Measurements from ENCODE around the gene ODAD3.

ODAD3 gene

DNA sequence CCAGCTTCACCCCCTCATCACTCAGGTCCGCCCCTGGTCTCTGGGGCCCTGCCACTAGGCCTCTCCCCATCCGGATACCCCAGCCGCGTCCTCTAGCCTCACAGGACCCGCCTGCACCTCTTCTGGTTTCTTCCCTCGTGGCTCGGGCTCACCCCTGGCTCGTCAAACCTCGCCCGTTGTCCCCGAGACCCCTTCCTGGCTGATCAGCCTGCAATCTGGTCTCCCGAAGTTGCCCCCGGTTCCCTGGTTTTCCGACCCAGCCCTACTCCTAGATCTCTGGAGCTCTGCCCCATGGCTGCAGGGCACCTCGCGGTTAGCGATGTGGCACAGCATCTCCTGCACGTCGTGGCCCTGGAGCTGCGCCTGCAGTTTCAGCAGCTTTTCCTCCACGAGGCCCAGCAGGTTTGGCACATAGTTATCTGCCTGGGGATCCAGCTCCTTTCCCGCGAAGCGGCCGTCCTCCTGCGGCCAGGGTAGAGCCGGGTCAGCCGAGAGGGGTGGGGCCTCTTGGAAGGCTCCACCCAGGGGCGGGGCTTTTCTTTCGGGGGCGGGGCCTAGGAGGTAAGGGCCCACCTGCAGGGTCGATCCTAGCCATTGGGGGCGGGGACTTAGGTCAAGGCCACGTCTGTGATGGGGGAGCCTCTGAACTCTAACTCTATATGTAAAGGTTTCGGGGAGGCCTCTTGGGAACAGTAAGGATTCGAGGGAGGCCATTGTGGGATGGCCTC lies 13.4 kb downstream of the ODAD3 start:
- peak overlapping the region; percentile 29 for H2AFZ ChIP-seq (ENCODE audit: low read depth, low read length)
- H2BK5ac ChIP-seq (ENCODE audit: low read depth, low read length, poor library complexity, severe bottlenecking), result no peak overlapping the region
- no peak overlapping the region for H4K8ac ChIP-seq (ENCODE audit: low read length)
- peaks cover 34% of the 10 kb centered on the region for H3K4me1 ChIP-seq (ENCODE audit: control insufficient read depth, insufficient read depth, low read depth, low read length)
- WGBS, result 15% methylated on average over 36 of the region's 36 CpGs
- H2AK5ac ChIP-seq (ENCODE audit: low read length, severe bottlenecking), result no peak overlapping the region
- DNase-seq, result no peak
- H3K4me3 ChIP-seq (ENCODE audit: insufficient read depth in 1 of 2, low read depth in 1 of 2, low read length in 2 of 2), result no peak overlapping the region
- peaks cover 67 to 74% of the 10 kb centered on the region in 2 experiments for H3K27me3 ChIP-seq (ENCODE audit: control insufficient read depth in 1 of 2, insufficient read depth in 1 of 2, low read length in 2 of 2)
- H2BK12ac ChIP-seq (ENCODE audit: low read length in 2 of 2), result peak overlapping the region in 1 of 2 experiments; percentile 88
- H3K9me3 ChIP-seq (ENCODE audit: control insufficient read depth, low read length), result no peaks in the 10 kb centered on the region
- peak overlapping the region in 1 of 2 experiments; percentile 25 for H3K18ac ChIP-seq (ENCODE audit: low read depth in 1 of 2, low read length in 2 of 2)
- peaks cover 0 to 2% of the 10 kb centered on the region in 2 experiments for H3K36me3 ChIP-seq (ENCODE audit: control insufficient read depth in 1 of 2, insufficient read depth in 2 of 2, low read depth in 1 of 2, low read length in 2 of 2)
- H4K91ac ChIP-seq (ENCODE audit: low read length), result no peak overlapping the region
- no peak overlapping the region for H2BK120ac ChIP-seq (ENCODE audit: low read depth, low read length)
- no peak overlapping the region for H2BK15ac ChIP-seq (ENCODE audit: low read depth, poor library complexity, severe bottlenecking)
- no peak overlapping the region for H3K4me2 ChIP-seq (ENCODE audit: low read length, poor library complexity, severe bottlenecking)
- H3K23ac ChIP-seq (ENCODE audit: low read length in 2 of 2), result no peak overlapping the region
- no peak overlapping the region for H3K9ac ChIP-seq (ENCODE audit: low read length)
- no peak overlapping the region for H3K4ac ChIP-seq (ENCODE audit: low read depth in 1 of 2, low read length in 2 of 2)
- H3K27ac ChIP-seq (ENCODE audit: low read length, poor library complexity, severe bottlenecking), result no peak overlapping the region
- H3K79me1 ChIP-seq (replicated peaks; ENCODE audit: low read length, poor library complexity, severe bottlenecking), result no peaks in the 10 kb centered on the region
- peak overlapping the region in 1 of 2 experiments; percentile 68 for H3K14ac ChIP-seq (ENCODE audit: low read length in 2 of 2)

DNA sequence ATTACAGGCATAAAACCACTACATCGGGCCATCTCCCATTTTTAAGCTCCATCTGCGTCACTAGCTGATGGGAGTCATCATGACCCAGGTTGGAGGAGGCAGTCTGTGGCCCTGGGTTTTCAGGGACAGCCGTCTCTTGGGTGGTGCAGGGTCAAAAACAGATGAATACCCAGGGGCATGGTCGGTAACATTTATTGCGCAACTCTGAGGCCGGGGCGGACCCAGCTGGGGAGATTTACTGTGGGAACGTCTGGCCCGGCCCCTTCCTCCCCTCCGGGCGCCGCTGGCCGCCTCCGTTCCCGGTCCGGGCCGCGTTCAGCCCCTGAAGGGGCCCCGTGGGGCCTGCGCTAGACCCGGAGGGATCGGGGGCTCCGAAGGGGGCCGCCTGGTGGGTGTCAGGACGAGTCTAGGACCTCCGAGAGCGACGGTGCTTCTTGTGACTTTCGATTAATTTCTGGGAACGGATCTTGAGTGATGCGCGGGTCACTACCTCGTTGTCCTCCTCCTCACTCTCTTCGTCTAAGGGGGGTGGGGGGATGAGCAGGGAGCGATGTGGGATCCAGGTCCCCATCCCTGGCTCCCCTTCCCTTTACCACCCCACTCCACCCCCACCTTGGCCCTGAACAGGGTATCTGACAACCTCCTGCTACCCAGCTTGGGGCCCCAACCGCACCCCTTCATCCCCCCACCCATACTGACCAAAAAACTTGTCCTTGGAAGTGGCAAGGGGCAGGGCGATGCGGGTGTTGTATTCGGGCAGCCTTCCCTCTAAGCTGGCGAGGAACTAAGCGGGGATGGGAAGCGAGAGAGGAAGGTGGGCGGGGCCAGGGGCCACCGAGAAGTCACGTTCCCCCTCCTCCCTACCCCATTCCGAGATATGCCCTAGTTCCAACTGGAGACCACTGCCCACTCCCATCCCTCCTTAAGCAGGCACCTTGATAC lies 14.2 kb downstream of the ODAD3 start:
- peak overlapping the region in 1 of 2 experiments; percentile 56 for H3K23ac ChIP-seq (ENCODE audit: low read length in 2 of 2)
- no peak overlapping the region for H2BK5ac ChIP-seq (ENCODE audit: low read depth, low read length, poor library complexity, severe bottlenecking)
- H3K4me1 ChIP-seq (ENCODE audit: control insufficient read depth, insufficient read depth, low read depth, low read length), result peaks cover 34% of the 10 kb centered on the region
- peaks cover 0 to 2% of the 10 kb centered on the region in 2 experiments for H3K36me3 ChIP-seq (ENCODE audit: control insufficient read depth in 1 of 2, insufficient read depth in 2 of 2, low read depth in 1 of 2, low read length in 2 of 2)
- peak overlapping the region; percentile 38 for H3K9ac ChIP-seq (ENCODE audit: low read length)
- peak overlapping the region; percentile 18 to 54 for H3K18ac ChIP-seq (ENCODE audit: low read depth in 1 of 2, low read length in 2 of 2)
- no peak overlapping the region for H2BK120ac ChIP-seq (ENCODE audit: low read depth, low read length)
- 8% methylated on average over 36 of the region's 46 CpGs for WGBS
- H3K79me1 ChIP-seq (replicated peaks; ENCODE audit: low read length, poor library complexity, severe bottlenecking), result no peaks in the 10 kb centered on the region
- peak overlapping the region; percentile 29 for H2AFZ ChIP-seq (ENCODE audit: low read depth, low read length)
- peak; percentile 61 for DNase-seq
- peak overlapping the region in 1 of 2 experiments; percentile 88 for H2BK12ac ChIP-seq (ENCODE audit: low read length in 2 of 2)
- peak overlapping the region; percentile 53 for H3K4me2 ChIP-seq (ENCODE audit: low read length, poor library complexity, severe bottlenecking)
- H3K14ac ChIP-seq (ENCODE audit: low read length in 2 of 2), result peak overlapping the region in 1 of 2 experiments; percentile 68
- no peaks in the 10 kb centered on the region for H3K9me3 ChIP-seq (ENCODE audit: control insufficient read depth, low read length)
- peak overlapping the region; percentile 72 for H4K8ac ChIP-seq (ENCODE audit: low read length)
- H3K4me3 ChIP-seq (ENCODE audit: insufficient read depth in 1 of 2, low read depth in 1 of 2, low read length in 2 of 2), result peak overlapping the region in 1 of 2 experiments; percentile 46
- H3K27me3 ChIP-seq (ENCODE audit: control insufficient read depth in 1 of 2, insufficient read depth in 1 of 2, low read length in 2 of 2), result peaks cover 70 to 81% of the 10 kb centered on the region in 2 experiments
- H2AK5ac ChIP-seq (ENCODE audit: low read length, severe bottlenecking), result no peak overlapping the region
- peak overlapping the region; percentile 87 for H2BK15ac ChIP-seq (ENCODE audit: low read depth, poor library complexity, severe bottlenecking)
- H3K4ac ChIP-seq (ENCODE audit: low read depth in 1 of 2, low read length in 2 of 2), result peak overlapping the region in 1 of 2 experiments; percentile 28
- peak overlapping the region; percentile 56 for H4K91ac ChIP-seq (ENCODE audit: low read length)
- no peak overlapping the region for H3K27ac ChIP-seq (ENCODE audit: low read length, poor library complexity, severe bottlenecking)

DNA sequence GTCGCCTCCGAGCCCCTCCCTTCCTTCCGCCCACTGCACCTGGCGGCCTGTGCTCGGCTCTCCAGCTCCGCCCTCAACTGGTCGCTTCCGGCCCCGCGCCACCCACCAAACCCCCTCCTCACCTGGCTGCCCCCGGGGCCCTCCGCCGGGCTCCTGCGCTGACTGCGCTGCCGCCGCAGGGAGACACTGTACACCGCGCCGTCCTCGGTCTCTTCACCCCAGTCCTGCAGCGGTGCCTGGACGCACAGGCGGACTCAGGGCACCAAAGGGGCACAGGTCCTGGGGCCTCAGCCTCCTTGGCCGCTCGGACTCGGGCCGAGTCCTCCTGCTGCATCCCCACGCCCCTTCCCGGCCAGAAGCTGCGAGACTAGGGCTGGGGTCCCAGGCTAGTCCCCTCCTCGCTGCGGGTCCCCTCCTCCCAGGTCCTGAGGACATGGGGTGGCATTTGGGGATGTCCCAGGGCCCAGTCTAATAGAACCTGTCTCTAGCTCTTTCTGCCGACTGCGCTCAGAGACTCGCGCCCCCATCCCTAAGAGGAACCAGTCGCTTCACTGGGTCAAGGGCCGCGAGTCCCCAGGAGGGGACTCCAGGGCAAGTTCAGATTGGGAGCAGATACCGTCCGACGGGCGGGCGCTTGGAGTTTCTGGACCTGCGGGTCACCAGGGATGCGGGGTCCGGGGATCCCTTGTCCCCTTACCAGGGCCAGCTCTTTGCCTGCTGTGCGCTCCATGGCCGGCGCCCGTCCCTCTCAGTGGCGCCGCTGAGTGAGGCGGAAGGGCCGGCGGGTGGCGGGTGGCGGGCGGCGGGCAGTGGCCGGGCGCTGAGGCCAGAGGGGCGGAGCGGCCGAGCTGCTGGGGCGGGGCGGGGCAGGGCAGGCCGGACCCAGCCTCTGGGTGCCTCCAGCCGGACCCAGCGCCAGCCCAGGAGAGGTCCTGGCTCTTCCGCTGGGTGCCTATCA lies 16.1 kb downstream of the ODAD3 start, which contains the start of gene RGL3:
Gene RGL3 (minus strand): TSS at position 766 of the 958 bp plus-strand sequence. CDS start 36 bp downstream, at position 730.
- peaks cover 34% of the 10 kb centered on the region for H3K4me1 ChIP-seq (ENCODE audit: control insufficient read depth, insufficient read depth, low read depth, low read length)
- no peak within 1 kb of the TSS for H2BK5ac ChIP-seq (ENCODE audit: low read depth, low read length, poor library complexity, severe bottlenecking)
- no peak within 1 kb of the TSS for H3K27ac ChIP-seq (ENCODE audit: low read length, poor library complexity, severe bottlenecking)
- peak within 1 kb of the TSS; percentile 40 for H3K4me2 ChIP-seq (ENCODE audit: low read length, poor library complexity, severe bottlenecking)
- H2AK5ac ChIP-seq (ENCODE audit: low read length, severe bottlenecking), result no peak within 1 kb of the TSS
- H2BK120ac ChIP-seq (ENCODE audit: low read depth, low read length), result no peak within 1 kb of the TSS
- no peak within 1 kb of the TSS for H2AFZ ChIP-seq (ENCODE audit: low read depth, low read length)
- peaks cover 66 to 82% of the 10 kb centered on the region in 2 experiments for H3K27me3 ChIP-seq (ENCODE audit: control insufficient read depth in 1 of 2, insufficient read depth in 1 of 2, low read length in 2 of 2)
- no peak for DNase-seq
- no peak within 1 kb of the TSS for H3K9ac ChIP-seq (ENCODE audit: low read length)
- H4K8ac ChIP-seq (ENCODE audit: low read length), result peak within 1 kb of the TSS; percentile 38
- H4K91ac ChIP-seq (ENCODE audit: low read length), result no peak within 1 kb of the TSS
- WGBS, result 4% methylated on average over 59 of the region's 72 CpGs
- peak within 1 kb of the TSS in 1 of 2 experiments; percentile 75 for H3K18ac ChIP-seq (ENCODE audit: low read depth in 1 of 2, low read length in 2 of 2)
- no peak within 1 kb of the TSS for H3K4me3 ChIP-seq (ENCODE audit: insufficient read depth in 1 of 2, low read depth in 1 of 2, low read length in 2 of 2)
- no peaks in the 10 kb centered on the region for H3K9me3 ChIP-seq (ENCODE audit: control insufficient read depth, low read length)
- peak within 1 kb of the TSS; percentile 77 for H2BK15ac ChIP-seq (ENCODE audit: low read depth, poor library complexity, severe bottlenecking)
- H3K79me1 ChIP-seq (replicated peaks; ENCODE audit: low read length, poor library complexity, severe bottlenecking), result no peaks in the 10 kb centered on the region
- H3K36me3 ChIP-seq (ENCODE audit: control insufficient read depth in 1 of 2, insufficient read depth in 2 of 2, low read depth in 1 of 2, low read length in 2 of 2), result peaks cover 0 to 2% of the 10 kb centered on the region in 2 experiments
- H2BK12ac ChIP-seq (ENCODE audit: low read length in 2 of 2), result peak within 1 kb of the TSS in 1 of 2 experiments; percentile 27
- no peak within 1 kb of the TSS for H3K14ac ChIP-seq (ENCODE audit: low read length in 2 of 2)
- H3K23ac ChIP-seq (ENCODE audit: low read length in 2 of 2), result no peak within 1 kb of the TSS
- no peak within 1 kb of the TSS for H3K4ac ChIP-seq (ENCODE audit: low read depth in 1 of 2, low read length in 2 of 2)
